ENCODE results near the gene TEAD1. TPM values are rescaled to one million over a fixed set of nuclear protein-coding genes. Genes with fewer than 3 reads are reported as not detected.

Gene TEAD1
- total RNA-seq, 1 donor, result under 0.01 TPM

- DNase-seq (ENCODE audit: low read depth in 2 of 3, low spot score in 2 of 3), result no peak
These were observed 10.6 kb downstream of the TEAD1 start for GRCh38 chr11:12684816-12685215.

GRCh38 chr11:12685229-12685628, 11.0 kb downstream of the TEAD1 start:
- DNase-seq (ENCODE audit: low read depth in 2 of 3, low spot score in 2 of 3), result no peak

GRCh38 chr11:12686246-12687060, 12.2 kb downstream of the TEAD1 start:
- no peak for DNase-seq (ENCODE audit: low read depth in 2 of 3, low spot score in 2 of 3)

- DNase-seq (ENCODE audit: low read depth in 2 of 3, low spot score in 2 of 3), result no peak
These were observed 13.0 kb downstream of the TEAD1 start for GRCh38 chr11:12687216-12687623.

GRCh38 chr11:12687740-12688139, 13.5 kb downstream of the TEAD1 start:
- no peak for DNase-seq (ENCODE audit: low read depth in 2 of 3, low spot score in 2 of 3)

DNA sequence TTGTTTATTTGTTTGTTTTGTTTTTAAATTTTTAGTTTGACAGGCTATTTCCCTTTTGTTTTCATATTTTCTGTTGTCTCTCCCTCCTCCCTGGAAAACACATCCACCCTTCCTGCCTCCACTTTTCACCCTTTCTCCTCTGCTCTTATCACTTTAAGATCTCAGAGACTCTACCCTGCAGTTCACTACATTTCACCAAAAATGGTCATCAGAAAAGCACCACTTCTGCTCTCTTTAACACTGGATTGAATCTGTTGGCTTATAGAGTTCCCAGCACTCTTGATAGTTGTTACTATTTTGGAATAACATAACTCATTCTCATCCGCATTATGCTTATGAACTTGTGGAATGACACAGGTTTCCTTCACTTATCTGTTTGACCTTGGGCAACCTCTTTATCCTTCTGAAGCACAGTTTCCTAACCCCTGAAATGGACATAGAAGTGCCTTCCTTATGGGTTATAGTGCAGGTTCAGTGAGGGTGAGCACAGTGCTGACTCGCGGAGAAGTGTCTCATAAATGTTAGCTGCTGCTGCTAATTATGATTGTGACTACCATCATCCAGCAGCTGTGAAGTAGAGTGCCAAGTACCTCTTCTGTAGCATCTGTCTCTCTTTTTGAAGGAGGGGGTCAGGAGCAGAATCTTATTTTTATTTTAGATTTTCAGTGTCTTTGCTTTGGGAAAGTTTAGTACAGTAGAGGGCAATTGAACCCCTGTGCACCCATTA, 15.0 kb downstream of the TEAD1 start:
- no peak for DNase-seq (ENCODE audit: low read depth in 2 of 3, low spot score in 2 of 3)

DNA sequence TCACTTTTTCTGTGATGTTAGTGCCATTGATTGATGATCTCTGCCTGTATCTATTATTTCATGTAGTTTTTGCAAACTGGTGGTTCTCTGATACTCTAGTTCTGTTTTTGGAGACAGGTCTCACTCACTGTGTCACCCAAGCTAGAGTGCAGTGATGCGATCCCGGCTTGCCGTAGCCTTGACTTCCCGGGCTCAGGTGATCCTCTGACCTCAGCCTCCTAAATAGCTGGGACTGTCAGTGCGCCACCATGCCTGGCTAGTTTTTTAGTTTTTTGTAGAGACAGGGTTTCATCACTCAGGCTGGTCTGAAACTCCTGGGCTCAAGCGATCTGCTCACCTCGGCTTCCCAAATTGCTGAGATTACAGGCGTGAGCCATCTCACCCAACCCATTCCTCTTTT, 16.4 kb downstream of the TEAD1 start:
- DNase-seq (ENCODE audit: low read depth in 2 of 3, low spot score in 2 of 3), result no peak

DNA sequence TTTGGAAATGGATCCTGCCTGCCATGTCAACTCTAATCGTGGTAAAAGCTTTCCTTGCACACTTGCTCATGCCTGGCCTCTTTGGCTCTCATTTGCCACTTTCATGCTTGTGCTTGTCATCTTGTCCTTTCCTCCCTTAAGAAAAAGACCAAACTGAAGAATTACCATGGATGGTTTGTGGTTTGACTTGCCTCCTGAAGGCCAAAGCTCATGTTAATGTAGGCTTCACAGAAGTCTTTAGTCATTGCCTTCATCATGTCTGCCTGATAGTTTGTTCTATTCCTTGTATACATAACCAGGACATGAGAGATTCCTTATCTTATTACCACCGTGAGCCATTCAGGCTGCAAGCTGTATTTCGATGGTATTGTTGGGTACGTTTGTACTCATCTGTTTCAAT, 17.3 kb downstream of the TEAD1 start:
- no peak for DNase-seq (ENCODE audit: low read depth in 2 of 3, low spot score in 2 of 3)

DNA sequence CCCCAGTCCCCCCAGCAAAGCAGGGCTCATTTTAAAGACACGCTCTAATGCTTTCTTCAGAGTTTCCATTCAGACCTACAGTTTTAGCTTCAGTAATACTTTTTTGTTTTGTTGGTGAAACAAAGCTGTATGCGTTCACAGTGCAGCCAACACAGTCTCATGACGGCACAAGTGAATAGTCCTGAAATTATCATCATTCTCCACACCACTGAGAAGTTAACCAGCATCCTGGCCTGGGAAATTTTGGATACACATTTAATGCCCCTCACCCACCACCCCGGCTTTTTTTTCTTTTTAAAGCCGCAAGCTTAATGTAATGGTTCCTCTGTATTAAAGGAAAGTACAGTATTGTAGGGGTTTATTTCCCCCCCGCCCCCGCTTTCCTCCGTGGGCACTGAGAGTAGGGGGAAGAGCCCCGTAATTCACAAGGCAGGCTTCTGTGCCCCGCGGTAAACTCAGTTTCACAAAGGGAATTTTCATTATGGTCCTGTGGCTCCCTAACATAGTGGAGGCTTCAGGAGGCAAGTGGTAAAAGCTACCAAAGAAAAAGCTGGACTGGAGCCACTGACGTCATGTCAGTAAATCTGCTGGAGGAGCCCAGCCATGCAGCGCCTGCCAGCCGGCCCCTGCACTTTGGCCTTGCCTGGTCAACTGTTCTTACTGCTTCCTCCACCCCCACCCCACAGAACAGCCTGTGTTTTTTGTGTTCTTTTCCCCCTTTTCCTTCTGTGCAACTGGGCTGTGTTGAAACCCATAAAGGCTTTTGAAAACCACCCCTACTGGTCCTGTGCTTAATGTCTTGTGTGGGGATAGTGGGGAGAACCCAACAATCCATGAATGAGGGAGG, 18.2 kb downstream of the TEAD1 start:
- no peak for DNase-seq (ENCODE audit: low read depth in 2 of 3, low spot score in 2 of 3)

DNA sequence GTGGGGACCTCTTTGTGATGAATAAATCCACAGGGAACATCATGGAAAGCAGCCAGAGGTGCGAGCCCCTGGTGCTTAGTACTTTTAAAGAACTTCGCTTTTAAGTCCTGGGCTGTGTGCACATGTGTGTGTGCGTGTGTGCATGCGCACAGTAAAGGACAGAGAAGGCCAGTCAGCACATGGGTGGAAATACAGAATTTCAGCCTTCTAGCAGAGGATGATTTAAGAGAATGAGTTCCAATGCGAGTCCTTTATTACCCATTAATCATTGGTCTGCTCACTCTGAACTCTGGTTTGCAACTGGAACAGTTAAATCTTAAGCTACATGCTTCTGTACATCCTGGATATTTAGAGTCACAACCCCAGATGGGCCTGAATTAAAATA, 18.9 kb downstream of the TEAD1 start:
- DNase-seq (ENCODE audit: low read depth in 2 of 3, low spot score in 2 of 3), result no peak

GRCh38 chr11:12693479-12694182, 19.4 kb downstream of the TEAD1 start:
- DNase-seq (ENCODE audit: low read depth in 2 of 3, low spot score in 2 of 3), result peak in 2 of 3 donors; percentile 55 to 63

DNA sequence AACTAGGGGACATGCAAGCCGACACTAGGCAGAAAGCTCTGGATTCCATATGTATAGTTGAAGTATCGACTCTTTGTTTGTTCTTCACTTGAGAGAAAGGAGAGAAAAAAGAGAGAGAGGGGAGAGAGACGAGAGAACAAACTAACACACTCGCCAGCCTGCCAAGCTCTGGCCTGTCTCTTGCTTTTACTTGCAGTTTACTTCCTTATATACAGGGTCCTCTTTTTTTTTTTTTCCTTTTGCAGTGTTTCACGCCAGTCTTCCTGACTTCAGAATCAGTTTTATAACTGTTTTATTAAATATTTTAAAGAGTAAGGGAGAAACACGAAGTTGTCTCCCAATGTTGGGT, 19.9 kb downstream of the TEAD1 start:
- DNase-seq (ENCODE audit: low read depth in 2 of 3, low spot score in 2 of 3), result peak in 1 of 3 donors; percentile 52

GRCh38 chr11:12695221-12695794, 21.1 kb downstream of the TEAD1 start:
- DNase-seq (ENCODE audit: low read depth in 2 of 3, low spot score in 2 of 3), result no peak

DNA sequence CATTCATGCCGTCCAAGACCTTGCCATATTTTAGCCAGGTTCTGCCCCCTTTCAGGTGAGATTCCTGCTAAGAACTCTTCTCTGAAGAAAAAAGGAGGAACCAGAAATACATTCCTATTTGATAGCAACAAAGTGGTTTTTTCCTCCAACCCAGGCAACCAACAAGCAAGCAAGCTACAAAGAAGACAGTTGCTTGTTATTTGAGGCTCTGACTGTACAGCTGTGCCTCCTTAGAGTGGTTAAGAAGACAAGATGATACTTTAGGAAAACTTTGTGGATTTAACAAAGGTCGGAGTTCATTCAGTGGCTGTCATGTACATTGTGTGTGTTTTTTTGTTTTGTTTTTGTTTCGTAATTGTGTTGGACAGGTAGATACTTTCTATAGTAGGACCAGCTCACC, 21.7 kb downstream of the TEAD1 start:
- DNase-seq (ENCODE audit: low read depth in 2 of 3, low spot score in 2 of 3), result no peak

- DNase-seq (ENCODE audit: low read depth in 2 of 3, low spot score in 2 of 3), result no peak
These were observed 22.8 kb downstream of the TEAD1 start for GRCh38 chr11:12696911-12697581.

GRCh38 chr11:12698048-12698447, 23.8 kb downstream of the TEAD1 start:
- no peak for DNase-seq (ENCODE audit: low read depth in 2 of 3, low spot score in 2 of 3)

GRCh38 chr11:12701811-12702592, 27.8 kb downstream of the TEAD1 start:
- no peak for DNase-seq (ENCODE audit: low read depth in 2 of 3, low spot score in 2 of 3)

GRCh38 chr11:12702999-12703453, 28.8 kb downstream of the TEAD1 start:
- DNase-seq (ENCODE audit: low read depth in 2 of 3, low spot score in 2 of 3), result no peak

- no peak for DNase-seq (ENCODE audit: low read depth in 2 of 3, low spot score in 2 of 3)
These were observed 29.8 kb downstream of the TEAD1 start for GRCh38 chr11:12704049-12704448.
